ENCODE results near the gene TCF12. TPM values are rescaled to one million over a fixed set of nuclear protein-coding genes. Genes with fewer than 3 reads are reported as not detected.

The TCF12 gene
- total and polyA plus RNA-seq, 2 of the 8 experiments (the other 6 are each of a cell fraction or from before 2014, with no cell fraction given), result 85.8 to 101 TPM

GRCh38 chr15:56930669-56931313, 12.3 kb downstream of the TCF12 start (continued):
- TF ChIP-seq CHD7 (IDR thresholded peaks at IDR 0.05; ENCODE audit: insufficient replicate concordance, low read length), result no peak
- no peak for TF ChIP-seq TBP (IDR thresholded peaks at IDR 0.05; ENCODE audit: low read depth, low read length)
- TF ChIP-seq CEBPB (IDR thresholded peaks at IDR 0.05; ENCODE audit: low read depth, low read length), result no peak
- no peak for TF ChIP-seq CHD2 (IDR thresholded peaks at IDR 0.05; ENCODE audit: low read length)
- no peak for TF ChIP-seq SRF (IDR thresholded peaks at IDR 0.05; ENCODE audit: low read depth, low read length)
- no peak for TF ChIP-seq SIRT6 (IDR thresholded peaks at IDR 0.05; ENCODE audit: low read length)
- no peak for TF ChIP-seq PHF8 (conservative IDR thresholded peaks at IDR 0.05; ENCODE audit: low read depth, low read length)
- no peak for TF ChIP-seq RXRA (IDR thresholded peaks at IDR 0.05; ENCODE audit: insufficient read depth, low read depth, low read length)
- no peak for TF ChIP-seq SP2 (IDR thresholded peaks at IDR 0.05; ENCODE audit: low read length)
- TF ChIP-seq HDAC2 (IDR thresholded peaks at IDR 0.05; ENCODE audit: borderline replicate concordance in 1 of 2, low read depth in 2 of 2, low read length in 2 of 2), result no peak
